Measurements from ENCODE around the gene EPHB3. TPM values are rescaled to one million over a fixed set of nuclear protein-coding genes. Genes with fewer than 3 reads are reported as not detected.

EPHB3 gene
- total RNA-seq, 1 donor from 2014 or later = 10.2 TPM

DNA sequence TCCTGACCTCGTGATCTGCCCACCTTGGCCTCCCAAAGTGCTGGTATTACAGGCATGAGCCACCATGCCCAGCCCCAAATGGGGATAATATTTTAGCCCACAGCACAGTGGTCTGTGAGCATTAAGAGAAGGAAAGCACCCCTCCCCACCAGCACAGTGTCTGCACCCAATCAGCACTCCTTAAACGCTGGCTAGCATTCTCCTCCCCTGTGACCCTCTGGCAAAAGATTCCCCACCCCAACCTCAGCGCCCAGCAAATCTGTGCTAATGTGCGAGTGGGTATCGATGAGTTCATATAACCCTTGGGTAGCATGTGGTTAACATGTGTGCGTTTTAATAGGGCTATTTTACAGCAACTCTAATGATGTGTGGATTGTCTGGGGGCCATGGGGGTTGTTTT lies 18.3 kb upstream of the EPHB3 start:
- no peak for DNase-seq (ENCODE audit: low spot score)

DNA sequence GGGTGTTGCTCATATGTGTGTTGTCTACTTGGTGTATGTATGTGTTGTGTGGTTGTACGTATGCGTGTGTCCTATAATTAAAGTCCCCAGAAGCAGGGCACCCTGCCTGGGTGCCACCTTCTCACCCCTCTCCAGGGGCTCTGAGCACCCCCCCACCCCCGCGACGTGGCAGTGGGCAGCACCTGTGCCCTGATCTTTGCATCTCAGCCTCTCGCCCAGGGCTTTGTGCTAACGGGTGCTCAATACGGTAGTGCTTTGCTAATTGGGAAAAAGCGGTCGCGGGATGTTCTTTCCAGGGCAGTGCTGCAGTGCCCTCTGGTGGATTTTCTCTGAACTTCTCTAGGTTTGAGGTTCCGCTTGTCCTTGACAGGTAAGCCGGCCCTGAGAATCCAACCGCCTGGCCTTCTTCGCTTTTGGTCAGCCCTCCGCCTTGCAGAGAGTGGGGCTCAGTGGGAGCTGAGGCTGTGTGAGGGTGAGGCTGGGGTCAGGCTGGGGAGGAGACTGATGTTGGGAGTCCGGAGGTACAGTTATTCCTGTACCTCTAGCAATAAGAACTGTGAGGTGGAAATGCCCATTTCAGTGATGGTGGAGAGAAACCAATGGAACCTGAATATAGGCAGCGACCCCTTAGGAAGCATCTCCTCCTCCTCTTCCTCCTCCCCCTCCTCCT lies 17.6 kb upstream of the EPHB3 start:
- peak; percentile 81 for DNase-seq (ENCODE audit: low spot score)

DNA sequence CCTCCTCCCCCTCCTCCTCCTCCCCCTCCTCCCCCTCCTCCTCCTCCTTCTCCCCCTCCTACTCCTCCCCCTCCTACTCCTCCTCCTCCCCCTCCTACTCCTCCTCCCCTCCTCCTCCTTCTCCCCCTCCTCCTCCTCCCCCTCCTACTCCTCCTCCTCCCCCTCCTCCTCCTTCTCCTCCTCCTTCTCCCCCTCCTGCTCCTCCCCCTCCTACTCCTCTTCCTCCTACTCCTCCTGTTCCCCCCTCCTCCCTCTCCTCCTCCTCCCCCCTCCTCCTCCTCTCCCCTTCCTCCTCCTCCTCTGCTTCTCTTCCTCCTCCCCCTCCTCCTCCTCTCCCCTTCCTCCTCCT lies 17.1 kb upstream of the EPHB3 start:
- DNase-seq (ENCODE audit: low spot score) = no peak

- no peak for DNase-seq (ENCODE audit: low spot score)
Measured at GRCh38 chr3:184545769-184546168, 15.8 kb upstream of the EPHB3 start.

GRCh38 chr3:184546252-184546651 lies 15.3 kb upstream of the EPHB3 start:
- no peak for DNase-seq (ENCODE audit: low spot score)

GRCh38 chr3:184549796-184550577 lies 11.6 kb upstream of the EPHB3 start:
- no peak for DNase-seq (ENCODE audit: low spot score)

- no peak for DNase-seq (ENCODE audit: low spot score)
Measured at GRCh38 chr3:184551103-184551502, 10.5 kb upstream of the EPHB3 start.

GRCh38 chr3:184551614-184552256 lies 9.8 kb upstream of the EPHB3 start:
- no peak for DNase-seq (ENCODE audit: low spot score)

GRCh38 chr3:184552296-184552695 lies 9.3 kb upstream of the EPHB3 start:
- no peak for DNase-seq (ENCODE audit: low spot score)

DNA sequence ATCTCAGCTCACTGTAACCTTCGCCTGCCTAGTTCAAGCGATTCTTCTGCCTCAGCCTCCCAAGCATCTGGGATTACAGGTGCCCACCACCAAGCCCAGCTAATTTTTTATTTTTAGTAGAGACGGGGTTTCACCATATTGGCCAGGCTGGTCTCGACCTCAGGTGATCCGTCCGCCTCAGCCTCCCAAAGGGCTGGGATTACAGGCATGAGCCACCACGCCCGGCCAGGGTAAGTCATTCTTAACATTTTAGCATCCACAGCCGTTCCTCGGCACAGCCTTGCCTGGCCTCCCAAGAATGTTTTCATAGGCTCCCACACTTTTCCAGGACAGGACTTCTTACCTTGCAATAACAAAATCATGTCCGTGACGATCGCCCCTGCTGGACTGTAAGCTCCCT lies 8.7 kb upstream of the EPHB3 start:
- no peak for DNase-seq (ENCODE audit: low spot score)

- no peak for DNase-seq (ENCODE audit: low spot score)
Measured at GRCh38 chr3:184553385-184553784, 8.2 kb upstream of the EPHB3 start.

GRCh38 chr3:184554461-184554860 lies 7.1 kb upstream of the EPHB3 start:
- DNase-seq (ENCODE audit: low spot score) = no peak

GRCh38 chr3:184556582-184557347 lies 4.8 kb upstream of the EPHB3 start:
- DNase-seq (ENCODE audit: low spot score) = no peak

GRCh38 chr3:184557348-184557950 lies 4.1 kb upstream of the EPHB3 start:
- DNase-seq (ENCODE audit: low spot score) = no peak

DNA sequence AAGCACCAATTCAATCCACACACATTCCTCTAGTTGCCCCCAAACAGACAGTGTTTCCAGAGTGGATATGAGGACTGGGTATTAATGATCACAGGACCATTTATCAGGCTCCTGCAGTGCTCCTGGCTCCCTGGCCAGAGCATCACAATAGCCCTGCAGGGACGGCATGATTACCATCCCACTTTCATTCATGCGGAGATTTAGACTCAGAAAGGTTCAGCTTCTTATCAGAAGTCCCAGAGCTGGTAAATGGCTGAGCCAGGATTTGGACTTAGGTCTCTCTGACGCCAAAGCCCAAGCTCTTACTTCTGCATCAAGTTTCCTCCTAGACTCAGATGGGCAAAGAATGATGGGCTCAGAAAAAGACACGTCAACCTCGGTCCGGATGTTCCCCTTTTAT lies 2.9 kb upstream of the EPHB3 start:
- DNase-seq (ENCODE audit: low spot score) = no peak

DNA sequence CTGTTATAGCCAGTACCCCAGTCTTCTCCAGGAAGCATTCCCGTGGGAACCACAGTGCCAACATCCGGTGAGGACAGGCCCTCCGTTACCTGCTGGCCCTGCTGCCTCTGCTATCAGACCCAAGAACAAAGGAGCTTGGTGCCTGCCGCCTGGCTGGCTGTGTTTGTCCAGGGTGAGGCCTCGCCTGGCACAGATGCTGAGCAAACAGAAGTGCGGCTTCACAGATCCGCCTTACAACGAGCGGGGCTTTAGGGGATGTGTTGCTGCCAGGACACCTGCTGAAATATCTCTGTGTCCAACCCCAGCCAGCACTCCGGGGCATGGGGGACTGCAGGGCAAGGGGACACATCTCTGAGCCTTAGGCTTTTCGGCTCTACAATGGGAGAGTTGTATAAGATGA lies 2.2 kb upstream of the EPHB3 start:
- peak; percentile 78 for DNase-seq (ENCODE audit: low spot score)

DNA sequence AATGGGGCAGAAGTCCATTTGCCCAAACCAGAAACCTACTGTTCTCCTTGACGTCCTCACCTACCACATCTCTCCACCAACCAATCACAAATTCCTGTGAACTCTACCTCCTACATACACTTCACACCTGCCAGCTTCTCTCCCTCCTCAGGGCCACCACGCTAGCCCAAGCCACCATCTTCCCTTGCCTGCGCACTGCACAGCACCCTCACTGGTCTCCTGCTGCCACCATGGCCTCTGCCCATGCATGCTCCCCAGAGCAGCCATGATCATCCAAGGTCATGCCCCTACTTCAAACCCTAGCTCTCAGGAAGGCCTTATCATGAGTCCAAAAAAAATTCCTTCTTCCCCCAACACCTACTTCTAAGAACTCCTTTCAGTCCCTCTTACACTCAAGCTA lies 1.1 kb upstream of the EPHB3 start:
- DNase-seq (ENCODE audit: low spot score) = no peak

- no peak for DNase-seq (ENCODE audit: low spot score)
Measured at GRCh38 chr3:184561913-184562877, 610 bp downstream of the EPHB3 start.

- DNase-seq (ENCODE audit: low spot score) = no peak
Measured at GRCh38 chr3:184562878-184563560, 1.4 kb downstream of the EPHB3 start.

DNA sequence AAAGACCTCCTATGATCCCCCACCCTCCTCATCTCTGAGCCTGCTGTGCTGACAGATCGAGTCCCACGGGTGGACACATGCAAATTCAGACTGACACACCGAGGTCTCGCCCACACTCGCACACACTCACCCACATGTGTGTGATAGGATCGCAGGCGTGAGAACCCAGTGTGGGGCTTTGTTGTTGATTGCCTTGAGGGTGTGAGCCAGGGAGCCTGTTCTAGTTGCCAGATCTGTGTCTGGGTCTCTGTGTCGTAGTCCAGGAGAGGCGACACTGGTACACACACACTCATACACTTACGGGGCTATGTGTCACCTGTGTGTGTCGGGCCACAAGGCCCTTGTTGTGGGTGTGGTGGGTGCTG lies 2.0 kb downstream of the EPHB3 start:
- DNase-seq (ENCODE audit: low spot score) = no peak
